Activated CD4-positive, alpha-beta T cell treated with anti-CD3 and anti-CD28 coated beads, Interleukin-2, amount 10 ng/mL, durations not matched to agents 7 days and 5 days (primary cell): Measurements from ENCODE around the gene ANO3. TPM values are rescaled to one million over a fixed set of nuclear protein-coding genes. Genes with fewer than 3 reads are reported as not detected.
"Not testable (repeated sequence)": the region's sequence is repeated elsewhere in the genome, so short reads cannot be mapped to it uniquely, and the experiment has no call there.

Experiments
- CTCF ChIA-PET: fragments of 350-600 bp; sonication (Branson Sonifier 250); formaldehyde crosslinking; loops from one replicate; lab custom pipeline; 2021; ENCODE audit warnings: antibody characterized with exemption; lab: Charles Lee
- POLR2A ChIA-PET: fragments of 350-600 bp; sonication (Branson Sonifier 250); formaldehyde crosslinking; loops from one replicate; lab custom pipeline; 2021; ENCODE audit warnings: antibody characterized with exemption; lab: Charles Lee
- DNase-seq: peaks from one replicate; pipeline ENCODE4 v3.0.0-alpha.2; 2020
- H3K27ac Mint-ChIP-seq: one replicate; pipeline ENCODE4 v1.8.0; 2021; ENCODE audit warnings: mild to moderate bottlenecking, moderate library complexity, mixed read lengths
- H3K27me3 Mint-ChIP-seq: one replicate; pipeline ENCODE4 v1.8.0; 2021; ENCODE audit warnings: mixed read lengths
- H3K36me3 Mint-ChIP-seq: one replicate; pipeline ENCODE4 v1.8.0; 2021; ENCODE audit warnings: low read depth, mixed read lengths
- H3K4me1 Mint-ChIP-seq: one replicate; pipeline ENCODE4 v1.8.0; 2021; ENCODE audit warnings: mixed read lengths
- H3K4me3 Mint-ChIP-seq: one replicate; pipeline ENCODE4 v1.8.0; 2021; ENCODE audit warnings: mild to moderate bottlenecking, moderate library complexity, mixed read lengths
- H3K9me3 Mint-ChIP-seq: one replicate; pipeline ENCODE4 v1.8.0; 2021; ENCODE audit warnings: mixed read lengths
- total RNA-seq, 2 experiments: library from RNA; stranded (reverse); gene quantifications; one replicate each; pipeline ENCODE4 v1.2.3, GENCODE V29; 2021

ANO3 gene
- not detected for total RNA-seq

- H3K36me3 Mint-ChIP-seq: no peaks in the 10 kb centered on the region
- H3K27me3 Mint-ChIP-seq: peaks cover 7% of the 10 kb centered on the region
Measured at GRCh38 chr11:26331911-26332571, at the start of gene ANO3. Gene ANO3 (plus strand): TSS chr11:26332130. CDS start chr11:26332276, 146 bp downstream.

DNA sequence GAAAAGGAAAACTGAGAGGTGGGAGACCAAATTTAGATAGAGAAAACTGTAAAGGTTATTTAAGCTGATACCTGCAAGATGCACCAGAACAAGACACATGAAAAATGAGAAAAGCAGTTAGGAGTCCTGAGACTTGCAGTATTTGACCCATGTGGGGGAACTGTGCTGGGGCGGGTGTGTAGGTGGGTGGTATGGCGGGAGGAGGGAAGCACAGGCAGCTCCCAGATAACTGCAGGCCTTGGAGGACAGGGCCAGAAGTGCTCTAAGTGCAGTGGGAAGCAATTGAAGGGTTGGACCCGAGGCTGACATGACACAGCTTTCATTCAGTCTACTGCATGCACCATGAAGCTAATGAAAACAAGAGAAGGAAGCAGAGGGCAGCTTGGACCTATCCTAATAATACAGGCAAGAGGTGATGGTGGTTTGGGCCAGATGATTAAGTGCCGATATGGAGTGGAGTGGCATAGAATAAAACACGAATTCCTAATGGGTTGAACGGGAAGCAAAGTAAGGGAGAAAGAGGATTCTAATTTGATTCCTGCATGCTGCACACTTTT lies 48.0 kb upstream of the ANO3 start:
- Mint-ChIP-seq H3K4me3 (no peak overlapping the region), H3K4me1 (no peaks in the 10 kb centered on the region), H3K27ac (no peak overlapping the region), H3K36me3 (no peaks in the 10 kb centered on the region), H3K27me3 (no peaks in the 10 kb centered on the region), H3K9me3 (no peaks in the 10 kb centered on the region)
- CTCF ChIA-PET: no interaction called here
- DNase-seq: no peak
- POLR2A ChIA-PET: no interaction called here

More at GRCh38 chr11:26331911-26332571, at the start of gene ANO3:
- H3K27ac Mint-ChIP-seq: no peak within 1 kb of the TSS
- no peak within 1 kb of the TSS for H3K4me3 Mint-ChIP-seq
- peak; percentile 8 for DNase-seq
- H3K9me3 Mint-ChIP-seq: no peaks in the 10 kb centered on the region
- CTCF ChIA-PET: no interaction called here
- POLR2A ChIA-PET: no interaction called here
- no peaks in the 10 kb centered on the region for H3K4me1 Mint-ChIP-seq

DNA sequence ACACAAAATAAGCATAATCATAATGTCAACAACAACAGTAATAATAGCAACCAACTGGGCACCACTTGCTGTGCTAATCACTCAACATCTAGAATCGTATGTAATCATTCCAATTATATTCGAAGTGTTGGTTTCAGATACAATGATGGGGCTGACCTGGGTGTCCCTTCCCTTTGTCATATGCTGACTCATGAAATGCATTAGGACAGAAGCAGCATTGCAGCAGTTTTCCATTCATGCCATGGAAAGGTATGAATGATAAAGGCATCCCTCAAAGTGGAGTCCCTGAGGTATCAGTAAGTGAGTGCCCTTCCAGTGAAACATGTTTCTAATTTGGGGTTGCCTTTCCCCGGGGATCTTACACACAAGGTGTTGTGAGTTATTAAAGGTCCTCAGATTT lies 46.3 kb upstream of the ANO3 start:
- Mint-ChIP-seq H3K4me3 (no peak overlapping the region), H3K4me1 (no peaks in the 10 kb centered on the region), H3K27me3 (no peaks in the 10 kb centered on the region), H3K9me3 (no peaks in the 10 kb centered on the region), H3K27ac (no peak overlapping the region), H3K36me3 (no peaks in the 10 kb centered on the region)
- ChIA-PET POLR2A (no interaction called here), CTCF (no interaction called here)
- no peak for DNase-seq

GRCh38 chr11:26286472-26287066 lies 45.4 kb upstream of the ANO3 start:
- H3K36me3 Mint-ChIP-seq: no peaks in the 10 kb centered on the region
- no peaks in the 10 kb centered on the region for H3K9me3 Mint-ChIP-seq
- H3K4me3 Mint-ChIP-seq: no peak overlapping the region
- H3K27me3 Mint-ChIP-seq: no peaks in the 10 kb centered on the region
- H3K4me1 Mint-ChIP-seq: no peaks in the 10 kb centered on the region
- POLR2A ChIA-PET: no interaction called here
- CTCF ChIA-PET: interaction anchor here (0.6 kb wide), 1 partner anchor 52 kb away, joined by 3 read pairs; no protein-coding TSS in a partner anchor
- peak; percentile 6 for DNase-seq
- H3K27ac Mint-ChIP-seq: no peak overlapping the region

- no peaks in the 10 kb centered on the region for H3K36me3 Mint-ChIP-seq
- no peaks in the 10 kb centered on the region for H3K27me3 Mint-ChIP-seq
- H3K4me1 Mint-ChIP-seq: no peaks in the 10 kb centered on the region
- no peak overlapping the region for H3K4me3 Mint-ChIP-seq
- POLR2A ChIA-PET: no interaction called here
- CTCF ChIA-PET: no interaction called here
- H3K9me3 Mint-ChIP-seq: no peaks in the 10 kb centered on the region
- DNase-seq: no peak
- no peak overlapping the region for H3K27ac Mint-ChIP-seq
Measured at GRCh38 chr11:26287067-26287518, 44.8 kb upstream of the ANO3 start.

DNA sequence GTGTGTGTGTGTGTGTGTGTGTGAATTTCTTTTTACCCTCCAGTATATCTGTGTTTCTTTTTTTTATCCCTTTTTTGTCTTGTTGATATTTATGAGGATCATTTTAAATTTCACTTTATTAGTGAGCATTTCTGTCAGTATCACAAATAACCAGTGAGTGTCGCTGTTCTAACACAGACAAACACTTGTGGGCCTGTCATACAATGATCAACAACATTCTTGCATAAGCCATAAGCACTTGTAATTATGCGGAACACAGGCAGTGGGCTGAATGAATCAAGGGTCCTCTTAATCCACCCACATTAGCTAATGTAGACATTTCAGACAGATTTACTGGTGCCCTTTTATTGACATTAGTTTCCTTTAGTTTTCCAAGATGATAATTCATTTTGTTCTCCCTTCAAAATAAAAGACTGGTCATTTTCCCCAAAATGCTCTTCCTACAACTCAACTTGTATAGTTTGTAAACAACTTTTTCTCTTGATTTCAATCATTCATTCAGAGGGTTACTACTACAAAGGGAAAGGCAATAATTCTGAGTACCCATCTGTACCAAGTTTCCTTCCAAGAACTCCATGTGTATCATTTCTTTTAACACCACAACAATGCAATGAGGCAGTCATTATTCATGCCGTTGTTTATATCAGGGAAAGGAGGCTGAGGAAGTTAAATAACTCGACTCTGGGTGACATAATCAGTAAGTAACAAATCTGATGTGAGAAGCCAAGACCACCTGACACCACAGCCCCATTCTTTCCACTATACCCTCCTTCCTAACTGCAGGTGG lies 34.5 kb upstream of the ANO3 start:
- ChIA-PET POLR2A (no interaction called here), CTCF (no interaction called here)
- Mint-ChIP-seq H3K27ac (no peak overlapping the region), H3K27me3 (no peaks in the 10 kb centered on the region), H3K4me3 (no peak overlapping the region), H3K36me3 (no peaks in the 10 kb centered on the region), H3K9me3 (no peaks in the 10 kb centered on the region), H3K4me1 (no peaks in the 10 kb centered on the region)
- DNase-seq: peak; percentile 16

DNA sequence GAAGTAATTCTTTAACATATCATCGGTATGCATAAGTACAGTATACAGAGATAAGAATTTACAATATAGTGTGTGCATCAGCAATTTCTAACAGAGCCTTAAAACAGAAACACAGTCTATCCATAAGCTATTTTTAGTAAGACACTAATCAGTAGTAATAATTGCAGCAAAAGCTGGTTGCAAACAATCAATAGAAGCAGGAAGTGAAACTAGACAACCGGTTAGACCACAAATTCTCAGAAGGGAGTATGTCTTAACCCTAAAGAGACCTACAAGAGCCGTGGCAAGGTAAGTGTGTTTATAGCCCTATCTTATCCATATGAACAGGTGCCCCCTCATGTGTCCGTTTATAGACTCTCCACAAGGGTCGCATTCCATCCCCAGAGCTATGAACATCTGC lies 15.6 kb upstream of the ANO3 start:
- POLR2A ChIA-PET, H3K36me3 Mint-ChIP-seq, H3K27me3 Mint-ChIP-seq, H3K4me1 Mint-ChIP-seq, DNase-seq, H3K9me3 Mint-ChIP-seq, H3K4me3 Mint-ChIP-seq, CTCF ChIA-PET, H3K27ac Mint-ChIP-seq: not testable (repeated sequence)

DNA sequence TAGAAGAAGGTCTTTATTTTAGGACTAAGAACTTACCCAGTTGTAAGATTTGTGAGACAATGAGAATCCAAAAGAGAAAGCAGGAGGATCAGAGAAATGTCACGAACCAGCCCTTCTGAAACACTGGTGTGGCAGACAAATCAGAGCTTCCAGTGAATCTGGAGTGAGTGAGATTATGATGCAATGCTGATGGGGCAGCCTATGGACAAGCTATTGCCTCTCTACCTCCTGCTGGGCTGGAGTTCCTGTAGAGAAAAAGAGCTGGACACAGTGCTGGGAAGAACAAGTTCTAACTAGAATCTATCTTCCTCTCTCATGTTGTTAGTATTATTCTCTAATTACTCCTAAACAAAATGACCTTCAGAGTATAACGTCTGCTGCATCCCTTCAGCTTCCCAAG lies 12.0 kb upstream of the ANO3 start:
- no peak for DNase-seq
- H3K4me1 Mint-ChIP-seq: no peaks in the 10 kb centered on the region
- H3K27me3 Mint-ChIP-seq: no peaks in the 10 kb centered on the region
- ChIA-PET POLR2A (no interaction called here), CTCF (no interaction called here)
- H3K36me3 Mint-ChIP-seq: no peaks in the 10 kb centered on the region
- no peak overlapping the region for H3K27ac Mint-ChIP-seq
- no peaks in the 10 kb centered on the region for H3K9me3 Mint-ChIP-seq
- no peak overlapping the region for H3K4me3 Mint-ChIP-seq

DNA sequence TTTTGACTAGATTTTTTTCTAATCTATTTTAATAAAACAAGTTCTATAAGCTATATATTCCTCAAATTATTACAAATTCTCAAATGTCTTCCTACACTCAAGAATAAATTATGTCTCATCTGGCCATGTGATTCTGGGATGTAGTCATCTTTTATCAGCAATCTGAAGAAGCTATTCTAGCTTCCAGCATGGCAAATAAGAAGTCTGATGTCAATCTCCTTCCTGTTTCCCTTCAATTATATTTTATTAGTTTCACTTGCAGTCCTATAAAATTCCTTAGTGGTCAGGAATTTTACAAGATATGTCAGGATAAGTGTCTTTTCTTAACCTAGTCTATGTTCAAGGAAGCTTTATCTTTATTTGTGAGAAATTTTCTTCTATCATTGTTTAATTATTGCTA lies 10.4 kb upstream of the ANO3 start:
- POLR2A ChIA-PET: no interaction called here
- no peaks in the 10 kb centered on the region for H3K27me3 Mint-ChIP-seq
- no peaks in the 10 kb centered on the region for H3K4me1 Mint-ChIP-seq

DNA sequence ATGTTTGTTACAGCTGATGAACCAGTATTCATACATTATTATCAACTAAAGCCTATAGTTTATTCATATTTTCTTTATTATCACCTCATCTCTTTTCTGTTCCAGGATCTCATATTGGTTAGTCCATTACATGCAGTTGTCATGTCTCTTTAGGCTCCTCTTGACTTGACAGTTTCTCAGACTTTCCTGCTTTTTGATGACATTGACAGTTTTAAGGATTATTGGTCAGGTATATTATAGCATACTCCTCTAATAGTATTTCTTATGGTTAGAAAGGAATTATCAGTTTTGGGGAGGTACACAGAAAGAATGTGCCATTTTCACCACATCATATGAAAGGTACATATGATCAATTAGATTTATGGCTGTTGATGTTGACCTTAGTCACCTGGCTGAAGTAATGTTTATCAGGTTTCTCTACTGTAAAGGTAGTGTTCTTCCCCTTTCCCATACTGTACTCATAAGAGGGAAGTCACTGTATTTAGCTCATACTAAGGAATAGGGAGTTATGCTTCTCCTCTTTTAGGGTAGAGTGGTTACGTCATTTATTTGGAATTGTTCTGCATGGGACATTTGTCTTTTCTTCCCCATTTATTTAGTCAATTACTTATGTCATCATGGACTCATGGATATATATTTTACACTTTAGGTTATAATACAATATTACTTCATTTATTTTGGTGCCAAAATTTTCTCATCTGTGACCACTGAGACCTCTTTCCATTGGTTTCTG lies 9.4 kb upstream of the ANO3 start:
- Mint-ChIP-seq H3K27me3 (no peaks in the 10 kb centered on the region), H3K4me3 (no peak overlapping the region)
- CTCF ChIA-PET: no interaction called here

More for the DNA sequence above, 10.4 kb upstream of the ANO3 start:
- Mint-ChIP-seq H3K27ac (no peak overlapping the region), H3K9me3 (no peaks in the 10 kb centered on the region), H3K36me3 (no peaks in the 10 kb centered on the region), H3K4me3 (no peak overlapping the region)
- no peak for DNase-seq
- CTCF ChIA-PET: no interaction called here

GRCh38 chr11:26323837-26324236 lies 8.1 kb upstream of the ANO3 start:
- Mint-ChIP-seq H3K9me3 (no peaks in the 10 kb centered on the region), H3K4me1 (no peaks in the 10 kb centered on the region), H3K27ac (no peak overlapping the region), H3K4me3 (no peak overlapping the region), H3K36me3 (no peaks in the 10 kb centered on the region), H3K27me3 (no peaks in the 10 kb centered on the region)
- no peak for DNase-seq
- POLR2A ChIA-PET: no interaction called here
- CTCF ChIA-PET: no interaction called here

More for the DNA sequence above, 9.4 kb upstream of the ANO3 start:
- no peaks in the 10 kb centered on the region for H3K36me3 Mint-ChIP-seq
- POLR2A ChIA-PET: no interaction called here
- H3K9me3 Mint-ChIP-seq: no peaks in the 10 kb centered on the region
- no peaks in the 10 kb centered on the region for H3K4me1 Mint-ChIP-seq
- DNase-seq: no peak
- H3K27ac Mint-ChIP-seq: no peak overlapping the region

GRCh38 chr11:26324270-26324669 lies 7.7 kb upstream of the ANO3 start:
- CTCF ChIA-PET: no interaction called here
- no peak overlapping the region for H3K27ac Mint-ChIP-seq

More at GRCh38 chr11:26324270-26324669, 7.7 kb upstream of the ANO3 start:
- Mint-ChIP-seq H3K4me3 (no peak overlapping the region), H3K27me3 (no peaks in the 10 kb centered on the region), H3K9me3 (no peaks in the 10 kb centered on the region), H3K36me3 (no peaks in the 10 kb centered on the region), H3K4me1 (no peaks in the 10 kb centered on the region)
- DNase-seq: no peak
- POLR2A ChIA-PET: no interaction called here
